Osteoblast (primary cell): ENCODE measurements around the gene NRIP1. TPM values are rescaled to one million over a fixed set of nuclear protein-coding genes. Genes with fewer than 3 reads are reported as not detected.

Experiments
- DNase-seq: peaks from one replicate; pipeline ENCODE4 v3.0.0; 2011; ENCODE audit warnings: low spot score, mixed read lengths; ENCODE audit not compliant: insufficient read length; ENCODE audit errors: missing footprints
- H2AFZ ChIP-seq: 2 replicates; pipeline ENCODE4 v1.6.0; 2011; ENCODE audit warnings: mild to moderate bottlenecking, low read length
- H3K27ac ChIP-seq: 2 replicates; pipeline ENCODE4 v1.5.1; 2011; ENCODE audit warnings: mild to moderate bottlenecking, low read depth, low read length, moderate library complexity
- H3K27me3 ChIP-seq: 2 replicates; pipeline ENCODE4 v1.6.0; 2012; ENCODE audit warnings: mild to moderate bottlenecking, control low read depth, inconsistent platforms, low read length, moderate library complexity; ENCODE audit not compliant: insufficient read depth
- H3K36me3 ChIP-seq: 2 replicates; pipeline ENCODE4 v1.5.1; 2011; ENCODE audit warnings: mild to moderate bottlenecking, low read length, control low read depth, moderate library complexity; ENCODE audit not compliant: insufficient read depth
- H3K4me1 ChIP-seq: 2 replicates; pipeline ENCODE4 v1.5.1; 2011; ENCODE audit warnings: mild to moderate bottlenecking, low read length, control low read depth, moderate library complexity; ENCODE audit not compliant: insufficient read depth
- H3K4me2 ChIP-seq: 2 replicates; pipeline ENCODE4 v1.6.0; 2011; ENCODE audit warnings: mild to moderate bottlenecking, low read length; ENCODE audit not compliant: insufficient read depth
- H3K4me3 ChIP-seq: fragments of 200-600 bp; sonication (generic); 3 replicates; pipeline ENCODE4 v1.5.1; 2012; ENCODE audit warnings: mild to moderate bottlenecking, low read length, inconsistent platforms; ENCODE audit not compliant: insufficient read depth
- H3K79me2 ChIP-seq: 2 replicates; pipeline ENCODE4 v1.6.0; 2012; ENCODE audit warnings: mild to moderate bottlenecking, low read length, control low read depth, inconsistent platforms; ENCODE audit not compliant: insufficient read depth
- H3K9me3 ChIP-seq: 2 replicates; pipeline ENCODE4 v1.5.1; 2011; ENCODE audit warnings: low read depth, low read length, control low read depth
- H4K20me1 ChIP-seq: 2 replicates; pipeline ENCODE4 v1.6.0; 2012; ENCODE audit warnings: mild to moderate bottlenecking, low read length, control low read depth; ENCODE audit not compliant: insufficient read depth
- CTCF ChIP-seq: IDR thresholded peaks from 2 replicates; pipeline ENCODE4 v1.5.1; 2011; ENCODE audit warnings: mild to moderate bottlenecking, low read depth, low read length, moderate library complexity; ENCODE audit errors: extremely low read depth
- total RNA-seq: library from RNA; depleted of rRNA; stranded (reverse); fragments of >200 nt; gene quantifications from 2 replicates; pipeline ENCODE4 v1.2.3, GENCODE V29; 2012

NRIP1 gene
- total RNA-seq, 1 donor, result 32.6 TPM

GRCh38 chr21:15060543-15061175, 4.1 kb downstream of the NRIP1 start:
- H3K27me3 ChIP-seq, result no peaks in the 10 kb centered on the region
- peaks cover 87% of the 10 kb centered on the region for H3K79me2 ChIP-seq
- H4K20me1 ChIP-seq, result peaks cover 34% of the 10 kb centered on the region

DNA sequence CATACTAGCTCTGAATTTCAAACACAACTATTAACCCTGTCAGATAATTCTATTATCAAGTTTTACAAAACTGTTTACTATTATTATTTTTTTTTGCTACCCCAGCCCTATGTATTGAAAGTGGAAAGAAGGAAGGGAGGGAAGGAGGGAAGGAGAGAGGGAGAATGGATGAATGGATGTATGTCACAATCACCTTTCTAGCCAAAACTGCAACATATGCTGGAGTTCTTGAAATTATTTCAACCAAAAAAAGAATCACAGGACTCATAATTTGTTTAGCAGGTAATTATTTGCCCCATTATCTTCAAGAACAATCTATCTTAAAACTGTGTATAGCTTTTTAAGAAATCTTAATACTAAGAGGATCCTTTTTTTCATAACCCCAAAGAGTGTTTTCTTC, 5.4 kb downstream of the NRIP1 start:
- H3K27ac ChIP-seq, result peak overlapping the region; percentile 63
- H3K79me2 ChIP-seq, result peaks cover 100% of the 10 kb centered on the region
- peak overlapping the region; percentile 29 for H3K4me3 ChIP-seq
- peak overlapping the region; percentile 89 for H3K4me2 ChIP-seq
- H3K4me1 ChIP-seq, result peaks cover 60% of the 10 kb centered on the region
- H3K9me3 ChIP-seq, result no peaks in the 10 kb centered on the region
- no peak for DNase-seq
- H3K36me3 ChIP-seq, result no peaks in the 10 kb centered on the region
- peaks cover 40% of the 10 kb centered on the region for H4K20me1 ChIP-seq
- no peaks in the 10 kb centered on the region for H3K27me3 ChIP-seq
- no peak for TF ChIP-seq CTCF
- H2AFZ ChIP-seq, result no peak overlapping the region

More at GRCh38 chr21:15060543-15061175, 4.1 kb downstream of the NRIP1 start:
- Histone ChIP-seq H3K4me2 (peak overlapping the region; percentile 89), H3K4me1 (peaks cover 52% of the 10 kb centered on the region), H2AFZ (no peak overlapping the region), H3K4me3 (peak overlapping the region; percentile 50), H3K9me3 (no peaks in the 10 kb centered on the region), H3K27ac (peak overlapping the region; percentile 17), H3K36me3 (no peaks in the 10 kb centered on the region)
- TF ChIP-seq CTCF, result no peak
- no peak for DNase-seq

GRCh38 chr21:15058854-15059263, 5.9 kb downstream of the NRIP1 start:
- no peak for DNase-seq
- H3K79me2 ChIP-seq, result peaks cover 100% of the 10 kb centered on the region
- H3K4me3 ChIP-seq, result peak overlapping the region; percentile 29
- H3K4me1 ChIP-seq, result peaks cover 64% of the 10 kb centered on the region
- no peaks in the 10 kb centered on the region for H3K9me3 ChIP-seq
- peaks cover 44% of the 10 kb centered on the region for H4K20me1 ChIP-seq
- no peaks in the 10 kb centered on the region for H3K36me3 ChIP-seq
- no peaks in the 10 kb centered on the region for H3K27me3 ChIP-seq
- peak overlapping the region; percentile 89 for H3K4me2 ChIP-seq
- H3K27ac ChIP-seq, result peak overlapping the region; percentile 63
- TF ChIP-seq CTCF, result no peak
- H2AFZ ChIP-seq, result no peak overlapping the region

DNA sequence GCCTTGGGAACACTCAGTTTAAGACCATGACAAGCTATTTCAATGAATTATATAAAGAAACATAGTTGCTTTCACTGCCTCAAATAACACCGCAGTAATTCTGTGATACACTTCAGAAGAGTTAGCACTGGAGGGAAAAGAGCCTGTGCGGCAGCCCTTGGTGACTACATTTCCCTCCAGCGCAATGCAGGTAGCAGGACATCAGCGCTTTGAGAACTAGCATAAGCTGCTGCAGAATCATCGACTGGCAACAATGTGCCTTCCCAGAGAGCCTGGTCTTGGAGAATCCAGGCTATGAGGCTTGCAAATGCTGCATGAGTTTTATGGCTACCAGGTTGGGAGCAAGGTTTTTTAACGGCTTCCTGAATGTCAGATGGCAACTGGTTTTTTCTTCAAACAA, 7.5 kb downstream of the NRIP1 start:
- Histone ChIP-seq H3K4me2 (peak overlapping the region; percentile 89), H3K9me3 (no peaks in the 10 kb centered on the region), H3K36me3 (no peaks in the 10 kb centered on the region), H4K20me1 (peaks cover 49% of the 10 kb centered on the region), H3K4me3 (no peak overlapping the region), H3K79me2 (peaks cover 100% of the 10 kb centered on the region), H3K27ac (peak overlapping the region; percentile 1), H3K4me1 (peaks cover 67% of the 10 kb centered on the region), H3K27me3 (no peaks in the 10 kb centered on the region), H2AFZ (no peak overlapping the region)
- TF ChIP-seq CTCF, result no peak
- DNase-seq, result no peak
